ENCODE measurements around the gene CXCR2.

GRCh38 chr2:218137514-218137913 is 11.7 kb downstream of the CXCR2 start:
- TF ChIP-seq EZH2phosphoT487 (conservative IDR thresholded peaks at IDR 0.05; ENCODE audit: low read length), result no peak
- TF ChIP-seq CTCF (IDR thresholded peaks at IDR 0.05; ENCODE audit: insufficient read depth, low read length, poor library complexity, severe bottlenecking), result no peak
